Esophagus squamous epithelium (tissue), 4 donors: Measurements from ENCODE around the gene RAET1E.

Experiments used
- CTCF ChIP-seq, 6 experiments: fragments of 450-650 bp in 4 of 6; fragments of 200-600 bp in 2 of 6; sonication (generic) in 2 of 6; IDR thresholded peaks; one replicate each; pipeline ENCODE4 v1.5.1; 2016 to 2019; ENCODE audit warnings: antibody characterized with exemption in 6 of 6, mild to moderate bottlenecking in 4 of 6, moderate library complexity in 4 of 6
- POLR2A ChIP-seq, 4 donors: fragments of 450-650 bp; IDR thresholded peaks; one replicate each; pipeline ENCODE4 v1.6.1; 2017; ENCODE audit warnings: antibody characterized with exemption in 4 of 4, mild to moderate bottlenecking in 4 of 4, moderate library complexity in 3 of 4

- TF ChIP-seq POLR2A (IDR thresholded peaks at IDR 0.05) (no peak), CTCF (IDR thresholded peaks at IDR 0.05) (no peak)
Measured at GRCh38 chr6:149933036-149933435, 35.1 kb upstream of the RAET1E start.
